ENCODE data around the gene RGL1.

The RGL1 gene

GRCh38 chr1:183787704-183788103 is 17.2 kb upstream of the RGL1 start:
- DNase-seq (ENCODE audit: low read depth): no peak

DNA sequence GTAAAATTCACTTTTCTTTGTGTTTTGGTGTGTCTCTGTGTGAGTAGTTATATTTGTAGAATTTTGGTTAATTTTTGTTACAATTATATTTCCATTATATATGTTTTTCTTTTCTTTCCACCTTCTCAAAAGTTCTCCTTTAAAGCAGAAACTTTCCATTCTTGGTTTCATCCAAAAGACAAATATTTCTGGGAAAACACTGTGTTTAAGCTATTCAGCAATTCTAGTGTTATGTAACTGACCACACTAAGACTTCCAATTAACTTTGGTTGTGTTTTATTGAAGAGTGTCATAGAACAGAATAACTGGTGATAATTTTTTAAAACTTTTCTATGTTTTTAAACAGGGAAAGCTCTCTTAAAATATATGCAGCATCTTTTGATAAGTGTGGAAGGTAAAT is 13.6 kb upstream of the RGL1 start:
- no peak for DNase-seq (ENCODE audit: low read depth)

- no peak for DNase-seq (ENCODE audit: low read depth)
These were observed 12.6 kb upstream of the RGL1 start for GRCh38 chr1:183792300-183792699.

GRCh38 chr1:183794088-183794487 is 10.8 kb upstream of the RGL1 start:
- DNase-seq (ENCODE audit: low read depth): no peak

DNA sequence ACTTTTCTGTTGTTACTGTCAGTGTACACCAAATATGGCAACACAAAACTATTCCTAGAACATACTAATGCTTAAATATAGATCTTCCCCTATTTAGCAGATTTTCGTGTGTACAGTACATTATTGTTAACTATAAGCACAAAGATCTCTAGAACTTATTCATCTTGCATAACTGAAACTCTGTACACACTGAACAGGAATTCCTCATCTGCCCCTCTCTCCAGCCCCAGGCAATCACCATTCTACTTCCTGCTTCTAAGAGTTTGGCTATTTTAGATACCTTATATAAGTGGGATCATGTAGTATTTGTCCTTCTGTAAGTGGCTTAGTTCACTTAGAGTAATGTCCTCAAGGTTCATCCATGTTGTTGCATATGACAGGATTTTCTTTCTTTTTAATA is 4.5 kb upstream of the RGL1 start:
- DNase-seq (ENCODE audit: low read depth): no peak

GRCh38 chr1:183801649-183802048 is 3.3 kb upstream of the RGL1 start:
- no peak for DNase-seq (ENCODE audit: low read depth)

GRCh38 chr1:183804387-183804786 is 533 bp upstream of the RGL1 start:
- DNase-seq (ENCODE audit: low read depth): no peak

DNA sequence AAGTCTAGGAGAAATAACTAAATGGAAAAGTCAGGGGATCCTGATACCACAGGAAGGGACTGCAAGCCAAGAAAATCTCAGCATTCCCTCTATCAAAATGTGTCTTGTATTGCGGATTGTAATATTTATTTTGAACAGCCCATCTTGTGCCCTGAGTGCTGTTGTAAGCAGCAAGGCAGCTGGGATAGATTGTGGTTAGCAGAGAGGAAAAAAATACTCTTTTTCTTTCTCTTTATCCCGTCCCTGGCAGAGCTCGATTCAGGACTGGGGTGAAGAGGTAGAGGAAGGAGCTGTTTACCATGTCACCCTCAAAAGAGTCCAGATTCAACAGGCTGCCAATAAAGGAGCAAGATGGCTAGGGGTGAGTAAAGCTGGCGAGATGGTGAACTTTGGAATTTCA is 1.2 kb downstream of the RGL1 start:
- DNase-seq (ENCODE audit: low read depth): no peak

GRCh38 chr1:183806675-183807074 is 1.8 kb downstream of the RGL1 start:
- DNase-seq (ENCODE audit: low read depth): no peak

DNA sequence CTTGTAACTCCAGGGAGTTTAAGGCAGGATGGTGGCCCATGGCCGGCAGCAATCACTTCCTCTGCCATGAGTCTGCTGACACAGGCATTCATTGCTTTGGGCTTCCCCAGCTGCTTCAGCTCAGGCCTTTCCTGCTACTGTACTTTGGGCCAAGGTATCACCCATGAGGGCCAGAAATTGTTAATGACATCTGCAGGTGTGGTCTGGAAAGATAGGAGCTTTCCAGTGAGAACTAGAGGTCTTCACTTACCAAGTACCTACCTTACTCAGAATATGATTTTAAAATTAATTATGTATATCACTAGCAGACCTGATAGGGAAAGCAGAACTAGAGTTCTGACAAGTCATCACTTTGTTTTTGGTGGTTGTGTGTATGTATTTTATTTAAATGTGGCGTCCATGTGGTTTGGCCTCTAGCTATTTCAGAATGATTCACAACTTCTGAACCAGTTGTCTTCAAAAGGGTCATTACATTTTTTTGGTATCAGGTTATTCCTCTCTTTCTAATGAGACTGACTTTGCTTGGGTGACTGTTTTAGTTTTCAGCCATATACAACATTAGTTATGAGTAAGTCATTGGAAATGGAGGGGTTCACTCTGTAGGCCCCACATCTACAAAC is 2.7 kb downstream of the RGL1 start:
- DNase-seq (ENCODE audit: low read depth): no peak

DNA sequence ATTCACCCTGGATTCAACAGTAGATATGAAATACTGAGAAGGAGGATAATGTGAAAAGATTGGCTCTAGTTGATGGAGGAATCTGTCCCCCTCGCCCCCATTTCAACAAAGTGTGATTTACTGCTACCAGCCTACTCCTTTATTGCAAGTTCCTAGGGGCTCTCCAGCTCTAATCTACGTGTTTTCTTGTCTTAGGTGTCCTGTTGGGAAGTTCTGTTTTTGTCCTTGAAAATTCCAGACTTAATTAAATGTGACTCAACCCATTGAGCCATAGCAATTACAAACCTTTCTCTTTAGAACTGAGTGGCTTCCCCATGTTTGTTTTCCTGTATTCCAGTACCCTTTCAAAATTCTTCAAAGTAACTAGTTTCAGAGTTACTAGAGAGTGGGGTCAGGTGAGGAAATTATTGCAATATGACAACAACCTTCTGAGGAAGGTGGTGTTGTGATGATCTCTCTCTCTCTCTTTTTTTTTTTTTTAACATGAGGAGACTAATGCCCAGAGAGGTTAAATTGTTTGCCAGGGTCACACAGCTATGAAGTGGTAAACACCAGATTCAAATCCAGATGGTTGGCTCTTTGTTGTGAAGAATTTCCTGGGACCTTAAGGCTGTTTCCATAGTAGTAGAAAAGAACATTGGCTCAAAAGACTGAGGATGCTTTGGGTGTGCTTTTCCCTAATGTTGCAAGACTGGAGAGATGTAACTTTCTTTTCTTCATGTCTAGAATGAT is 3.5 kb downstream of the RGL1 start:
- no peak for DNase-seq (ENCODE audit: low read depth)

DNA sequence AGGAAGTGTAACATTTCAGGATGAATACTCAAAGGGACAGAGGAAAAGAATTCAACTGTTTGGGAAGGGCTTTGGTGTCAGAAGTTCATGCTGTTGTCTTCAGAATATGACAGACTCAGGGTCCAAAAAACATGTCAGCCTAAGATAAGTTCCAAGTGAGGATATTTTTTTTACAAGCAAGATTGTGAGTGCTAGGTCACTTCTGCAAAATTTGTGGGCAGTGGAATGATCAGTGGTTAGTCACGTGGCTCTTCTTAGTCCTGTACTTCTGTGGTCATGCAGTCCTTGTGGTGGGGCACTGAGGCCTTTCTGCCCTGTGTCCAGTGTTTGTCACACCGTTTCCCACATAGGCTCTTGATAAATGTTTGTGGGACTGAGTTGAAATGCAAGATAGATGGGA is 5.2 kb downstream of the RGL1 start:
- DNase-seq (ENCODE audit: low read depth): no peak

- DNase-seq (ENCODE audit: low read depth): no peak
These were observed 6.0 kb downstream of the RGL1 start for GRCh38 chr1:183810756-183811544.

- DNase-seq (ENCODE audit: low read depth): no peak
These were observed 7.2 kb downstream of the RGL1 start for GRCh38 chr1:183812128-183812527.

DNA sequence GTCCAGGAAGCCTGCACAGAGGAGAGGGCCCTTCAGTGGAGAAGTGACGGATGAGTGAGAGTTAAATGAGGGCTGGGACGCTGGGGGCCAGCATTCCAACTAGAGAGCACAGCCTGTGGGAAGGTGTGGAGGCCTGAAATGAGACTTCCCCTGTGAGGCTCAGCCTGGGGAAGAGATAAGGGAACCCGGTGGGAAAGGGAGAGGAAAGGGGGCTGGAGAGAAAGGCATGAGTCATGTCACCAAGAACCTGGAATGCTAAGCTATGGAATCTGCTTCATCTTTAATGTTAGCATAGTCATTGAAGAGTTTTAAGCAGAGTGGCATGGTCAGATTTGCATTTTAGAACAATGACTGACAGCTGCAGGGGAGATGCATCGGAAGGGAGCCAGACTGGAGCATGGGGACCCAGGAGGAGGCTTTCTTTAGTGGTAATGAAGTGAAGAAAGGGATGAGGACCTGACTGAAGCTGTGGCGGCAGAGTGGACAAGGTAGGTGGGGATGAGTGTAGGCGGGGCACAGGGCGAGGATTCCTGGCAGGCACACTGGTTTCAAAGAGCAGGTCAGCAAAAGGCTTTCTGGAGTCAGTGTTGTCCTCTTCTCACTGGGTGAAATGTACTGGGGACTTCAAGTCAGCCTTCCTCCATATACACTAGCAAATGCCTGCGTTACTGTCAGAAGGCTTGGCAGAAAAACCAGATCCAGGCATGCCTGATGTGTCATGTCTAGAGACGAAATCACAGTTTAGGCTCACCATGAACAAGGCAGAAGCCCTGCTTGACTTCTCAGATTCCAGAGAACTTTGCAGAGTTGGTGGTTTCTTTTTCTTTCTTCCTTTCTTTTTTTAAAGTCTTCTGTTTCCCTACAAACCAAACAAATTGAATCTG is 8.0 kb downstream of the RGL1 start:
- no peak for DNase-seq (ENCODE audit: low read depth)

DNA sequence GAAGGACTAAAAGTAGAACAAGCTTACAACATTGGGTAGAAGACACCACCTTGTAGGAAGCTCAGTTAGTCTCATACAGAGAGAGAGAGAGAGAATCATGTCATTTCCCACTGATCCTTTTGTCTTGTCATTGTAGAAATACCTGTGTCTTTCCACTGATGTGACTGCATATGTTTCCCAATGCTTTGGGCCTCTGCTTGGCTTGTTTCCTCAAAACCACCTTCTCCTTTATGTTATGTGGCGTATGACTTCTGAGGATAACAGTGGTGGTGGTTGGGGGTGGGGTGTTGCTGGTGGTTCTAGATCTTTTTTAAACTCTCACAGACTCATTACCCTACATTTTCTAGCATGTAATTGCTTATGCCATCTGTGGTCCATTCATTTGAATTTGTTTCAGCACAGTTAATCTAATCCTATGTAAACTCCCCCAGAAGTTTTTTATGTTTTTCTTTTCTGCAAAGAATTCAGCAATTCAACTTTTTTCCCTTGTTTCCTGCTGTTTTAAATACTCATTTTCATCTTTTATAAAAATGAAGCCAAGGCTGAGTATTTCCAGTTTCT is 9.3 kb downstream of the RGL1 start:
- DNase-seq (ENCODE audit: low read depth): no peak

- no peak for DNase-seq (ENCODE audit: low read depth)
These were observed 11.2 kb downstream of the RGL1 start for GRCh38 chr1:183816110-183816509.

- no peak for DNase-seq (ENCODE audit: low read depth)
These were observed 12.8 kb downstream of the RGL1 start for GRCh38 chr1:183817576-183818288.

GRCh38 chr1:183819059-183819458 is 14.1 kb downstream of the RGL1 start:
- no peak for DNase-seq (ENCODE audit: low read depth)

- no peak for DNase-seq (ENCODE audit: low read depth)
These were observed 16.5 kb downstream of the RGL1 start for GRCh38 chr1:183821309-183821888.
